Measurements from ENCODE around the gene ATXN7. TPM values are rescaled to one million over a fixed set of nuclear protein-coding genes. Genes with fewer than 3 reads are reported as not detected.

The ATXN7 gene
- total and polyA plus RNA-seq, 8 donors = 2.1 to 333 (median 30.8) TPM

DNA sequence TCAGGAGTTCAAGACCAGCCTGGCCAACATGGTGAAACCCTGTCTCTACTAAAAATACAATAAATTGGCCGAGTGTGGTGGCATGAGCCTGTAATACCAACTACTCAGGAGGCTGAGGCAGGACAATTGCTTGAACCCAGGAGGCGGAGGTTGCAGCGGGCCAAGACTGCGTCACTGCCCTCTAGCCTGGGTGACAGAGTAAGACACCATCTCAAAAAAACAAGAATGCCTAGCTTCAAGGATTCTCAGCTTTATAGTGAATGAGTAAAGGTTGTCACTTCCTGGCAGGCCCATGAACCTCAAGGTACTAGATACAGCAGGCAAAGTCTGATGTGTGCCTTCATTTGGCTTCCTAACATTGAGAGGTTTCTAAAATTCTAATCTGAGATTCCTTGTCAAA, 14.5 kb upstream of the ATXN7 start:
- Histone ChIP-seq H3K27me3 (no peaks in the 10 kb centered on the region), H3K4me3 (no peak overlapping the region), H3K4me1 (peaks cover 0 to 11% (median 3%) of the 10 kb centered on the region in 4 donors), H3K36me3 (no peaks in the 10 kb centered on the region), H3K9me3 (no peaks in the 10 kb centered on the region), H3K27ac (no peak overlapping the region)
- intact Hi-C loops (cut with DNase I; ENCODE audit: low total_unique reads) = no loop called here
- TF ChIP-seq CTCF (IDR thresholded peaks at IDR 0.05) = no peak
- no peak for TF ChIP-seq EP300 (IDR thresholded peaks at IDR 0.05)
- TF ChIP-seq POLR2A (IDR thresholded peaks at IDR 0.05) = no peak
- no peak for TF ChIP-seq POLR2AphosphoS5 (IDR thresholded peaks at IDR 0.05)
- no peak for DNase-seq
- 94 to 99% (median 98%) methylated on average over 4 of the region's 4 CpGs for WGBS, 5 donors

DNA sequence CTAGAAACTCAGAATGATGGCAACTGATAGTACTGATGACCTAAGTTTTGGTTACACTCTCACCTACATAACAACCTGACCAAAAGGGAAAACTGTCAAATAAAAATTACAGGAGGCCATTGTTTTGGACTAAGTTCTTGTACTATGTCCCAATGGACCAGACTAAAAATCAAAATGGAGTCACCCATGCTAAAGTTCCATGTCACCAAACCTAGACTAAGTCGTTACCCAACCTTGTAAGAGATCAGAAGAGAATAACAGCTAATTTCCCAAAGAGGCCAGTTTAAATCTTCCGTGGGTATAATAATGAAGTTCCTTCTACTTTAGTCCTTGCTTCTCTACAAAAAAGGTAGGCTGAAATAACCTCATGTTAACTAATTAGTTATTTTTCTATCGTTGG, 12.4 kb upstream of the ATXN7 start:
- no peak for TF ChIP-seq POLR2A (IDR thresholded peaks at IDR 0.05)
- intact Hi-C loops (cut with DNase I; ENCODE audit: low total_unique reads) = no loop called here
- no peak for DNase-seq
- H3K4me3 ChIP-seq = no peak overlapping the region
- peaks cover 0 to 19% (median 5%) of the 10 kb centered on the region in 4 donors for H3K4me1 ChIP-seq
- no peaks in the 10 kb centered on the region for H3K27me3 ChIP-seq
- H3K9me3 ChIP-seq = no peaks in the 10 kb centered on the region
- WGBS, 5 donors = 94 to 98% (median 97%) methylated on average over 3 of the region's 3 CpGs
- H3K36me3 ChIP-seq = no peaks in the 10 kb centered on the region
- H3K27ac ChIP-seq = no peak overlapping the region

DNA sequence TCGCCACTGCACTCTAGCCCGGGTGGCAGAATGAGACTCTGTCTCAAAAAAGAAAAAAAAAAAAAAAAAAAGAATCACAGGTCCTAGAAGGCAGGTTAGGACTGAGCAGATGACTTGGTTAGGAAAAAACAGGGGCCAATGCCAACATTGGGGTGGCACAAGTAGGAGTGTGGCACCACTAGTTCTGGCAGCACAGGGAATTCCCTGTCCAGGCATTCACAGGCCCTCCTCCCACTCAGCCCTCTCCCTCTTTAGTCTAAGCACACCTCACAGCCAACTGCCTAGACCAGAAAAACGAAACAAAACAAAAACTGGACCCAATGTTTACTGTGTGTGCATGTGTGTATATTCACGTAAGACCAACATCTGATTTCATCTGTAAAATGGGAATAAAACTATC, 10.6 kb upstream of the ATXN7 start:
- Histone ChIP-seq H3K9me3 (no peaks in the 10 kb centered on the region), H3K4me1 (peaks cover 0 to 17% (median 2%) of the 10 kb centered on the region in 4 donors), H3K36me3 (no peaks in the 10 kb centered on the region), H3K27ac (no peak overlapping the region), H3K27me3 (no peaks in the 10 kb centered on the region), H3K4me3 (no peak overlapping the region)
- no peak for DNase-seq
- WGBS, 5 donors = 82 to 94% (median 86%) methylated on average over 4 of the region's 4 CpGs
- intact Hi-C loops (cut with DNase I; ENCODE audit: low total_unique reads) = no loop called here
- TF ChIP-seq POLR2AphosphoS5 (IDR thresholded peaks at IDR 0.05) = no peak
- TF ChIP-seq EP300 (IDR thresholded peaks at IDR 0.05) = no peak
- no peak for TF ChIP-seq POLR2A (IDR thresholded peaks at IDR 0.05)
- TF ChIP-seq CTCF (IDR thresholded peaks at IDR 0.05) = no peak

- H3K27ac ChIP-seq = no peak overlapping the region
- TF ChIP-seq CTCF (IDR thresholded peaks at IDR 0.05) (no peak), POLR2AphosphoS5 (IDR thresholded peaks at IDR 0.05) (no peak), POLR2A (IDR thresholded peaks at IDR 0.05) (no peak), EP300 (IDR thresholded peaks at IDR 0.05) (no peak)
- peaks cover 0 to 22% (median 9%) of the 10 kb centered on the region in 4 donors for H3K4me1 ChIP-seq
- H3K9me3 ChIP-seq = no peaks in the 10 kb centered on the region
- no peak for DNase-seq
- H3K36me3 ChIP-seq = no peaks in the 10 kb centered on the region
- 31 to 64% (median 50%) methylated on average over 1 of the region's 1 CpG for WGBS, 5 donors
- H3K4me3 ChIP-seq = no peak overlapping the region
- no peaks in the 10 kb centered on the region for H3K27me3 ChIP-seq
- intact Hi-C loops (cut with DNase I; ENCODE audit: low total_unique reads) = no loop called here
Measured at GRCh38 chr3:63855333-63855940, 8.2 kb upstream of the ATXN7 start.

DNA sequence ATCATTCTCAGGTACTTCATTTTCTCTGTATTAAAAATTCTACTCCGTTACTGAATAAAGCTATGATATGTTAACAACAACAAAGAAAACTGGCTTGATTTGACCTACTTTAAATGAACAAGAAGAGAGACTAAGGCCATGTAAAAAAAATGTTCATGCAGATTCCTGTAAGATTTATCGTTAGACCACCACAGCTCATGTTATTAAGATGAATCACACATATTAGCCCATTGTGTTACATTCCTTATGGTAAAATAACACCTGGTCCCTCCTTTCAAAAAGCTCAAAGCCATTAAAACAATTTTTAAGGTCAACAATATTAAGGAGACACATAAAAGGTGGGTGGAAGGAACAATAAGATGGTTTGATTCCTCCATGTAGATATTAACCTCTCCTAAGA, 6.4 kb upstream of the ATXN7 start:
- no peak overlapping the region for H3K4me3 ChIP-seq
- TF ChIP-seq POLR2AphosphoS5 (IDR thresholded peaks at IDR 0.05) = no peak
- no peak for TF ChIP-seq POLR2A (IDR thresholded peaks at IDR 0.05)
- no peak for TF ChIP-seq CTCF (IDR thresholded peaks at IDR 0.05)
- no peak for TF ChIP-seq EP300 (IDR thresholded peaks at IDR 0.05)
- no peaks in the 10 kb centered on the region for H3K36me3 ChIP-seq
- H3K27me3 ChIP-seq = no peaks in the 10 kb centered on the region
- H3K4me1 ChIP-seq = peaks cover 4 to 41% (median 24%) of the 10 kb centered on the region in 4 donors
- no peak overlapping the region for H3K27ac ChIP-seq
- no peak for DNase-seq
- intact Hi-C loops (cut with DNase I; ENCODE audit: low total_unique reads) = no loop called here
- 87 to 99% (median 97%) methylated on average over 2 of the region's 2 CpGs for WGBS, 5 donors
- no peaks in the 10 kb centered on the region for H3K9me3 ChIP-seq

Measured in stomach (tissue), 9 donors.